Right lobe of liver (tissue), 4 donors: ENCODE results near the gene WNT8B.

Experiments used
- CTCF ChIP-seq, 4 donors: fragments of 200-600 bp in 3 of 4; fragments of 450-650 bp in 1 of 4; IDR thresholded peaks; one replicate each; pipeline versions ENCODE4 v1.5.1 to v1.8.0; 2016 to 2022; ENCODE audit warnings: antibody characterized with exemption in 4 of 4, mild to moderate bottlenecking in 2 of 4
- POLR2A ChIP-seq: fragments of 450-650 bp; IDR thresholded peaks from one replicate; pipeline ENCODE4 v1.6.1; 2017; ENCODE audit warnings: antibody characterized with exemption, mild to moderate bottlenecking
- donor health status: DM: no; HTN: no; CAD: no.
- donor health status: DM: no; HTN: no; CAD: no.
- donor health status: DM: no; HTN: yes; CAD: no.

GRCh38 chr10:100470367-100470766, 7.6 kb downstream of the WNT8B start:
- TF ChIP-seq POLR2A: no peak
- no peak for TF ChIP-seq CTCF (IDR thresholded peaks at IDR 0.05)
